WTC11 (cell line): ENCODE results near the gene RAB4A. TPM values are rescaled to one million over a fixed set of nuclear protein-coding genes. Genes with fewer than 3 reads are reported as not detected.

ENCODE experiments used
- ATAC-seq: fragments of 200-7000 bp; cut with Tn5 transposase; 2 replicates; pipeline ENCODE4 v1.10.0; 2021; ENCODE audit warnings: mild to moderate bottlenecking, moderate library complexity
- CTCF ChIA-PET: fragments of 300-600 bp; sonication (Branson Sonifier 250); formaldehyde crosslinking; loops from one replicate; lab custom pipeline; 2021; ENCODE audit warnings: antibody characterized with exemption; lab: Charles Lee
- POLR2A ChIA-PET: fragments of 350-600 bp; sonication (Branson Sonifier 250); formaldehyde crosslinking; loops from one replicate; lab custom pipeline; 2021; ENCODE audit warnings: antibody characterized with exemption; lab: Charles Lee
- DNase-seq: peaks from one replicate; pipeline ENCODE4 v3.0.0; 2021; ENCODE audit warnings: low spot score
- H3K27ac Mint-ChIP-seq: 2 replicates; pipeline ENCODE4 v1.8.0; 2021; ENCODE audit warnings: mixed read lengths
- H3K27me3 Mint-ChIP-seq: 2 replicates; pipeline ENCODE4 v1.8.0; 2021; ENCODE audit warnings: low read depth, mild to moderate bottlenecking, moderate library complexity, mixed read lengths
- H3K36me3 Mint-ChIP-seq: 2 replicates; pipeline ENCODE4 v1.8.0; 2021; ENCODE audit warnings: mixed read lengths
- H3K4me1 Mint-ChIP-seq: 2 replicates; pipeline ENCODE4 v1.8.0; 2022; ENCODE audit warnings: mixed read lengths
- H3K4me3 Mint-ChIP-seq: 2 replicates; pipeline ENCODE4 v1.8.0; 2021; ENCODE audit warnings: mild to moderate bottlenecking, moderate library complexity, mixed read lengths
- H3K9me3 Mint-ChIP-seq: 2 replicates; pipeline ENCODE4 v1.8.0; 2021; ENCODE audit warnings: mixed read lengths
- CBFB ChIP-seq: sonication (generic); formaldehyde crosslinking; IDR thresholded peaks from 2 replicates; pipeline ENCODE4 v1.8.1; 2022; ENCODE audit warnings: mild to moderate bottlenecking, low read depth, missing genetic modification reagents
- ELF4 ChIP-seq: sonication (generic); formaldehyde crosslinking; IDR thresholded peaks from 2 replicates; pipeline ENCODE4 v1.8.1; 2022; ENCODE audit warnings: low read depth, mild to moderate bottlenecking, moderate library complexity, missing genetic modification reagents
- FOXJ3 ChIP-seq: sonication (generic); formaldehyde crosslinking; IDR thresholded peaks from 2 replicates; pipeline ENCODE4 v1.9.0; 2021; ENCODE audit warnings: missing genetic modification reagents, mild to moderate bottlenecking, borderline replicate concordance
- GTF2I ChIP-seq: fragments of 250-450 bp; sonication (Bioruptor Pico); conservative IDR thresholded peaks from 2 replicates; pipeline ENCODE4 v1.4.0; 2021; ENCODE audit warnings: mild to moderate bottlenecking
- HMGA2 ChIP-seq: fragments of 250-450 bp; sonication (Bioruptor Pico); IDR thresholded peaks from 2 replicates; pipeline ENCODE4 v1.4.0; 2021; ENCODE audit warnings: mild to moderate bottlenecking, moderate library complexity
- MXD4 ChIP-seq: fragments of 250-450 bp; sonication (Bioruptor Pico); IDR thresholded peaks from 2 replicates; pipeline ENCODE4 v1.8.0; 2021; ENCODE audit warnings: mild to moderate bottlenecking, moderate library complexity, borderline replicate concordance
- MYBL2 ChIP-seq: sonication (generic); formaldehyde crosslinking; IDR thresholded peaks from 2 replicates; pipeline ENCODE4 v1.8.1; 2023; ENCODE audit warnings: mild to moderate bottlenecking, moderate library complexity, missing genetic modification reagents
- NFE2L1 ChIP-seq: sonication (generic); formaldehyde crosslinking; IDR thresholded peaks from 2 replicates; pipeline ENCODE4 v1.8.1; 2023; ENCODE audit warnings: missing genetic modification reagents
- NFYB ChIP-seq: sonication (generic); formaldehyde crosslinking; conservative IDR thresholded peaks from 2 replicates; pipeline ENCODE4 v1.8.0; 2022; ENCODE audit warnings: low read depth, missing genetic modification reagents
- NR1H2 ChIP-seq: sonication (generic); formaldehyde crosslinking; IDR thresholded peaks from 2 replicates; pipeline ENCODE4 v1.9.0; 2021; ENCODE audit warnings: mild to moderate bottlenecking, moderate library complexity, missing genetic modification reagents
- NR3C1 ChIP-seq: sonication (generic); formaldehyde crosslinking; conservative IDR thresholded peaks from 2 replicates; pipeline ENCODE4 v1.8.1; 2023; ENCODE audit warnings: low read depth, mild to moderate bottlenecking, missing genetic modification reagents
- PRRX2 ChIP-seq: fragments of 250-450 bp; sonication (Bioruptor Pico); IDR thresholded peaks from 2 replicates; pipeline ENCODE4 v1.8.0; 2021; ENCODE audit warnings: mild to moderate bottlenecking
- SMAD3 ChIP-seq: sonication (generic); formaldehyde crosslinking; IDR thresholded peaks from 2 replicates; pipeline ENCODE4 v1.8.0; 2022; ENCODE audit warnings: missing genetic modification reagents, mild to moderate bottlenecking, borderline replicate concordance
- SOX15 ChIP-seq: fragments of 250-450 bp; sonication (Bioruptor Pico); IDR thresholded peaks from 2 replicates; pipeline ENCODE4 v1.9.0; 2021; ENCODE audit warnings: mild to moderate bottlenecking
- ZNF416 ChIP-seq: fragments of 250-450 bp; sonication (Bioruptor Pico); IDR thresholded peaks from 2 replicates; pipeline ENCODE4 v1.9.0; 2021; ENCODE audit warnings: mild to moderate bottlenecking, inconsistent platforms
- total RNA-seq: library from RNA; stranded (reverse); gene quantifications from 3 replicates; pipeline ENCODE4 v1.2.3, GENCODE V29; 2021
- TF ChIP-seq, protein P1 (sequence below): fragments of 250-450 bp; sonication (Bioruptor Pico); IDR thresholded peaks from 2 replicates; pipeline ENCODE4 v1.9.0; 2021; ENCODE audit warnings: mild to moderate bottlenecking, borderline replicate concordance
- TF ChIP-seq, protein P2 (sequence below): sonication (generic); formaldehyde crosslinking; IDR thresholded peaks from 2 replicates; pipeline ENCODE4 v1.8.1; 2022; ENCODE audit warnings: low read depth, missing genetic modification reagents, borderline replicate concordance
- TF ChIP-seq, protein P3 (sequence below): fragments of 200-600 bp; IDR thresholded peaks from 2 replicates; pipeline ENCODE4 v1.8.0; 2022; ENCODE audit warnings: antibody characterized with exemption
- TF ChIP-seq, protein P4 (sequence below): sonication (generic); formaldehyde crosslinking; IDR thresholded peaks from 2 replicates; pipeline ENCODE4 v1.8.1; 2023; ENCODE audit warnings: mild to moderate bottlenecking, missing genetic modification reagents
- TF ChIP-seq, protein P5 (sequence below): sonication (generic); formaldehyde crosslinking; IDR thresholded peaks from 2 replicates; pipeline ENCODE4 v1.8.1; 2022; ENCODE audit warnings: mild to moderate bottlenecking, moderate library complexity, missing genetic modification reagents

The RAB4A gene
- total RNA-seq, 1 experiment from 2014 or later: 67.9 TPM

DNA sequence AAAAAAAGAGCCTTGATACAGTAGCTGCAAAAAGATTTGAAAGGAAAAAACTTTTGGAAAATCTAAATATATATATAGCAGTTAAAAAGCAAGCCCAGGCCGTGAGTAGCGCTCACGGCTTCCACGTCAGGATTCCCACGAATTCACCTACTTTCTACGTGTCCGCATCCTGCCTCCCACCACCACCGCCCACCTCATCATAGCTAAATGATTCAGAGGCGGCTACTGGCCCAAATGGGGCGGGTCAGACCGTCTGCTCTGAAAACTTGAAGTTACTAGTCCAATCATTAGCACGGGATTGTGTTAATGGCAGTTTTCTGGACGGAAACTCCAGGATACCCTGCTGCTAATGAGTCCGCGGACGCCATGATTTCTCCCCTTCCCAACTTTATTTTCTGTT lies 73.2 kb downstream of the RAB4A start (continued):
- no peak for TF ChIP-seq NFE2L1 (CRISPR knock-in tag)

DNA sequence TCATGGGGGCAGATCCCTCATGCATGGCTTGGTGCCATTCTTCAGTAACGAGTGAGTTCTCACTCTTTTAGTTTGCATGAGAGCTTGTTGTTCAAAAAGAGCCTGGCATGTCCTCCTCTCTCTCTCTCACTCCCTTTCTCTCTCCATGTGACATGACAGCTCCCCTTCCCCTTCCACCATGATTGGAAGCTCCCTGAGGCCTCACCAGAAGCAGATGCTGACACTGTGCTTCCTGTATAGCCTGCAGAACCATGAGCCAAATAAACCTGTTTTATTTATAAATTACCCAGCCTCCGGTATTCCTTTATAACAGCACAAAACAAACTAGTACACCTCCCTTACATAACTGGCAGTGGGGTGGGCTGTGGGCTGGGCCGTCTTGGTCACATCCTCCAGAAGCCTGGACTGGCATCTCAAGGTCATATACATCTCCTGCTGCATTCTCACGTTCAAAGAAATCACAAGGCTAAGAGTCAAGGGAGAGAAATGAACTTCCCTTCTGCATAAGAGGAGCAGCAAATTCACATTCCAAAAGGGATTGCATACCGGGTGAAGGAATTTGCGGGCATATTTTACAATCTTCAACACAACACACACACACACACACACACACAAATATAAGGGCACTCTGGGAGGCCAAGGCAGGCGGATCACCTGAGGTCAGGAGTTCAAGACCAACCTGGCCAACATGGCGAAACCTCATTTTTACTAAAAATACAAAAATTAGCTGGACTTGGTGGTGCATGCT lies 74.2 kb downstream of the RAB4A start:
- H3K27ac Mint-ChIP-seq: no peak overlapping the region
- no peak for DNase-seq
- H3K4me1 Mint-ChIP-seq: peaks cover 18% of the 10 kb centered on the region

DNA sequence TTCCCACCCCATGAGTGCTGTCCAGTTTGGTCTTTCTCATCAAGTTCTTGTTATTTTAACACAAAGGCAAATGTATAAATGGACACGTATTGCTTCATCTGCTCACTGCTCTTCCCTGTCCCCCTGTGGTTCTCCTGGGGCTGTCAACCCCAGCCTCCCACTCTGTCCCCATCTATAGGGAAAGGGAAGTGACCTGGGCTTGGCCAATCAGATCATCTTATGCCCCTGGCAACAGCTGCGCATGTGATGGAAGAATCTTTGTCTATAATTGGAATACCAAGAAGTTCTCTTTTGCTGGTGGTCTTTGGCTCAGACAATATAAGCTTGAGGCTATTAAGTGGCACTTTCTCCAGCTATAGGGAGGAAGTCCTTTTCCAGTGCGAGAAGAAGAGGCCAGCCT lies 76.6 kb downstream of the RAB4A start:
- Mint-ChIP-seq H3K4me1 (peaks cover 5% of the 10 kb centered on the region), H3K4me3 (no peak overlapping the region), H3K36me3 (peaks cover 2% of the 10 kb centered on the region; the same call in 1 of the 2 replicates), H3K27ac (no peak overlapping the region), H3K27me3 (peaks cover 35% of the 10 kb centered on the region), H3K9me3 (peaks cover 9% of the 10 kb centered on the region)
- CTCF ChIA-PET: interaction anchor here (0.8 to 1.1 kb wide), 2 partner anchors 133 to 135 kb away, joined by 3 to 5 read pairs; no protein-coding TSS in a partner anchor
- TF ChIP-seq, protein P1, sequence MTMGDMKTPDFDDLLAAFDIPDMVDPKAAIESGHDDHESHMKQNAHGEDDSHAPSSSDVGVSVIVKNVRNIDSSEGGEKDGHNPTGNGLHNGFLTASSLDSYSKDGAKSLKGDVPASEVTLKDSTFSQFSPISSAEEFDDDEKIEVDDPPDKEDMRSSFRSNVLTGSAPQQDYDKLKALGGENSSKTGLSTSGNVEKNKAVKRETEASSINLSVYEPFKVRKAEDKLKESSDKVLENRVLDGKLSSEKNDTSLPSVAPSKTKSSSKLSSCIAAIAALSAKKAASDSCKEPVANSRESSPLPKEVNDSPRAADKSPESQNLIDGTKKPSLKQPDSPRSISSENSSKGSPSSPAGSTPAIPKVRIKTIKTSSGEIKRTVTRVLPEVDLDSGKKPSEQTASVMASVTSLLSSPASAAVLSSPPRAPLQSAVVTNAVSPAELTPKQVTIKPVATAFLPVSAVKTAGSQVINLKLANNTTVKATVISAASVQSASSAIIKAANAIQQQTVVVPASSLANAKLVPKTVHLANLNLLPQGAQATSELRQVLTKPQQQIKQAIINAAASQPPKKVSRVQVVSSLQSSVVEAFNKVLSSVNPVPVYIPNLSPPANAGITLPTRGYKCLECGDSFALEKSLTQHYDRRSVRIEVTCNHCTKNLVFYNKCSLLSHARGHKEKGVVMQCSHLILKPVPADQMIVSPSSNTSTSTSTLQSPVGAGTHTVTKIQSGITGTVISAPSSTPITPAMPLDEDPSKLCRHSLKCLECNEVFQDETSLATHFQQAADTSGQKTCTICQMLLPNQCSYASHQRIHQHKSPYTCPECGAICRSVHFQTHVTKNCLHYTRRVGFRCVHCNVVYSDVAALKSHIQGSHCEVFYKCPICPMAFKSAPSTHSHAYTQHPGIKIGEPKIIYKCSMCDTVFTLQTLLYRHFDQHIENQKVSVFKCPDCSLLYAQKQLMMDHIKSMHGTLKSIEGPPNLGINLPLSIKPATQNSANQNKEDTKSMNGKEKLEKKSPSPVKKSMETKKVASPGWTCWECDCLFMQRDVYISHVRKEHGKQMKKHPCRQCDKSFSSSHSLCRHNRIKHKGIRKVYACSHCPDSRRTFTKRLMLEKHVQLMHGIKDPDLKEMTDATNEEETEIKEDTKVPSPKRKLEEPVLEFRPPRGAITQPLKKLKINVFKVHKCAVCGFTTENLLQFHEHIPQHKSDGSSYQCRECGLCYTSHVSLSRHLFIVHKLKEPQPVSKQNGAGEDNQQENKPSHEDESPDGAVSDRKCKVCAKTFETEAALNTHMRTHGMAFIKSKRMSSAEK (CRISPR knock-in tag): no peak
- no peak for TF ChIP-seq SMAD3 (CRISPR knock-in tag)
- TF ChIP-seq SOX15 (CRISPR knock-in tag): no peak
- TF ChIP-seq MYBL2 (CRISPR knock-in tag): no peak
- no peak for TF ChIP-seq FOXJ3
- TF ChIP-seq, protein P2, sequence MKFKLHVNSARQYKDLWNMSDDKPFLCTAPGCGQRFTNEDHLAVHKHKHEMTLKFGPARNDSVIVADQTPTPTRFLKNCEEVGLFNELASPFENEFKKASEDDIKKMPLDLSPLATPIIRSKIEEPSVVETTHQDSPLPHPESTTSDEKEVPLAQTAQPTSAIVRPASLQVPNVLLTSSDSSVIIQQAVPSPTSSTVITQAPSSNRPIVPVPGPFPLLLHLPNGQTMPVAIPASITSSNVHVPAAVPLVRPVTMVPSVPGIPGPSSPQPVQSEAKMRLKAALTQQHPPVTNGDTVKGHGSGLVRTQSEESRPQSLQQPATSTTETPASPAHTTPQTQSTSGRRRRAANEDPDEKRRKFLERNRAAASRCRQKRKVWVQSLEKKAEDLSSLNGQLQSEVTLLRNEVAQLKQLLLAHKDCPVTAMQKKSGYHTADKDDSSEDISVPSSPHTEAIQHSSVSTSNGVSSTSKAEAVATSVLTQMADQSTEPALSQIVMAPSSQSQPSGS (CRISPR knock-in tag): no peak
- no peak for TF ChIP-seq PRRX2 (CRISPR knock-in tag)
- no peak for TF ChIP-seq ELF4
- TF ChIP-seq, protein P3, sequence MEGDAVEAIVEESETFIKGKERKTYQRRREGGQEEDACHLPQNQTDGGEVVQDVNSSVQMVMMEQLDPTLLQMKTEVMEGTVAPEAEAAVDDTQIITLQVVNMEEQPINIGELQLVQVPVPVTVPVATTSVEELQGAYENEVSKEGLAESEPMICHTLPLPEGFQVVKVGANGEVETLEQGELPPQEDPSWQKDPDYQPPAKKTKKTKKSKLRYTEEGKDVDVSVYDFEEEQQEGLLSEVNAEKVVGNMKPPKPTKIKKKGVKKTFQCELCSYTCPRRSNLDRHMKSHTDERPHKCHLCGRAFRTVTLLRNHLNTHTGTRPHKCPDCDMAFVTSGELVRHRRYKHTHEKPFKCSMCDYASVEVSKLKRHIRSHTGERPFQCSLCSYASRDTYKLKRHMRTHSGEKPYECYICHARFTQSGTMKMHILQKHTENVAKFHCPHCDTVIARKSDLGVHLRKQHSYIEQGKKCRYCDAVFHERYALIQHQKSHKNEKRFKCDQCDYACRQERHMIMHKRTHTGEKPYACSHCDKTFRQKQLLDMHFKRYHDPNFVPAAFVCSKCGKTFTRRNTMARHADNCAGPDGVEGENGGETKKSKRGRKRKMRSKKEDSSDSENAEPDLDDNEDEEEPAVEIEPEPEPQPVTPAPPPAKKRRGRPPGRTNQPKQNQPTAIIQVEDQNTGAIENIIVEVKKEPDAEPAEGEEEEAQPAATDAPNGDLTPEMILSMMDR: no peak
- TF ChIP-seq, protein P4, sequence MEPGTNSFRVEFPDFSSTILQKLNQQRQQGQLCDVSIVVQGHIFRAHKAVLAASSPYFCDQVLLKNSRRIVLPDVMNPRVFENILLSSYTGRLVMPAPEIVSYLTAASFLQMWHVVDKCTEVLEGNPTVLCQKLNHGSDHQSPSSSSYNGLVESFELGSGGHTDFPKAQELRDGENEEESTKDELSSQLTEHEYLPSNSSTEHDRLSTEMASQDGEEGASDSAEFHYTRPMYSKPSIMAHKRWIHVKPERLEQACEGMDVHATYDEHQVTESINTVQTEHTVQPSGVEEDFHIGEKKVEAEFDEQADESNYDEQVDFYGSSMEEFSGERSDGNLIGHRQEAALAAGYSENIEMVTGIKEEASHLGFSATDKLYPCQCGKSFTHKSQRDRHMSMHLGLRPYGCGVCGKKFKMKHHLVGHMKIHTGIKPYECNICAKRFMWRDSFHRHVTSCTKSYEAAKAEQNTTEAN (CRISPR knock-in tag): no peak
- no peak for TF ChIP-seq NR1H2 (CRISPR knock-in tag)
- TF ChIP-seq GTF2I (CRISPR knock-in tag): no peak
- TF ChIP-seq HMGA2: no peak
- no peak for TF ChIP-seq CBFB (CRISPR knock-in tag)
- TF ChIP-seq ZNF416 (CRISPR knock-in tag): no peak
- no peak for TF ChIP-seq MXD4 (CRISPR knock-in tag)
- TF ChIP-seq NR3C1: no peak
- DNase-seq: no peak
- no peak for ATAC-seq
- POLR2A ChIA-PET: no interaction called here

More for the DNA sequence above, 74.2 kb downstream of the RAB4A start:
- ChIA-PET CTCF (no interaction called here), POLR2A (no interaction called here)
- Mint-ChIP-seq H3K4me3 (no peak overlapping the region), H3K9me3 (peaks cover 9% of the 10 kb centered on the region), H3K27me3 (peaks cover 51% of the 10 kb centered on the region), H3K36me3 (peaks cover 2% of the 10 kb centered on the region; the same call in 1 of the 2 replicates)
- TF ChIP-seq NR3C1 (no peak), NFYB (CRISPR knock-in tag) (no peak)
- TF ChIP-seq, protein P5, sequence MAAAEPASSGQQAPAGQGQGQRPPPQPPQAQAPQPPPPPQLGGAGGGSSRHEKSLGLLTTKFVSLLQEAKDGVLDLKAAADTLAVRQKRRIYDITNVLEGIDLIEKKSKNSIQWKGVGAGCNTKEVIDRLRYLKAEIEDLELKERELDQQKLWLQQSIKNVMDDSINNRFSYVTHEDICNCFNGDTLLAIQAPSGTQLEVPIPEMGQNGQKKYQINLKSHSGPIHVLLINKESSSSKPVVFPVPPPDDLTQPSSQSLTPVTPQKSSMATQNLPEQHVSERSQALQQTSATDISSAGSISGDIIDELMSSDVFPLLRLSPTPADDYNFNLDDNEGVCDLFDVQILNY (CRISPR knock-in tag): no peak
- ATAC-seq: no peak
